MM.1S (cell line): ENCODE results near the gene ADGRD1.

Experiments used
- DNase-seq: peaks from one replicate; pipeline ENCODE4 v3.0.0-alpha.2; 2015
- H2AFZ ChIP-seq: fragments of 300-600 bp; sonication (generic); 2 replicates; pipeline ENCODE4 v1.6.0; 2016; ENCODE audit warnings: antibody characterized with exemption, low read length
- H3F3A ChIP-seq: fragments of 300-600 bp; sonication (generic); 2 replicates; pipeline ENCODE4 v1.6.1; 2016; ENCODE audit warnings: mild to moderate bottlenecking, antibody characterized with exemption, low read length, moderate library complexity, mixed read lengths; ENCODE audit not compliant: insufficient read depth
- H3K27ac ChIP-seq: fragments of 300-600 bp; sonication (generic); 2 replicates; pipeline ENCODE4 v1.5.1; 2016; ENCODE audit warnings: mild to moderate bottlenecking, low read length
- H3K27me3 ChIP-seq: fragments of 300-600 bp; sonication (generic); replicated peaks from 2 replicates; pipeline ENCODE4 v1.6.0; 2016; ENCODE audit warnings: low read length; ENCODE audit not compliant: insufficient read depth
- H3K36me3 ChIP-seq: fragments of 300-600 bp; sonication (generic); replicated peaks from 2 replicates; pipeline ENCODE4 v1.6.1; 2016; ENCODE audit warnings: mild to moderate bottlenecking, low read length, mixed read lengths; ENCODE audit not compliant: insufficient read depth
- H3K4me1 ChIP-seq: fragments of 300-600 bp; sonication (generic); 2 replicates; pipeline ENCODE4 v1.6.1; 2016; ENCODE audit warnings: low read length, mixed read lengths
- H3K4me2 ChIP-seq: fragments of 300-600 bp; sonication (generic); 2 replicates; pipeline ENCODE4 v1.6.0; 2016; ENCODE audit warnings: low read depth, low read length
- H3K4me3 ChIP-seq: fragments of 300-600 bp; sonication (generic); 2 replicates; pipeline ENCODE4 v1.5.1; 2016; ENCODE audit warnings: low read length, mixed read lengths
- H3K79me2 ChIP-seq: fragments of 300-600 bp; sonication (generic); 2 replicates; pipeline ENCODE4 v1.6.1; 2016; ENCODE audit warnings: mixed run types, low read length, mixed read lengths
- H3K9ac ChIP-seq: fragments of 300-600 bp; sonication (generic); 2 replicates; pipeline ENCODE4 v1.6.1; 2016; ENCODE audit warnings: low read length, mixed read lengths
- H3K9me2 ChIP-seq: fragments of 300-600 bp; sonication (generic); replicated peaks from 2 replicates; pipeline ENCODE4 v1.6.1; 2016; ENCODE audit warnings: mild to moderate bottlenecking, low read length, mixed read lengths; ENCODE audit not compliant: insufficient read depth
- H3K9me3 ChIP-seq: fragments of 300-600 bp; sonication (generic); replicated peaks from 2 replicates; pipeline ENCODE4 v1.6.1; 2016; ENCODE audit warnings: mild to moderate bottlenecking, low read length, mixed read lengths; ENCODE audit not compliant: insufficient read depth
- H4K20me1 ChIP-seq: fragments of 300-600 bp; sonication (generic); 2 replicates; pipeline ENCODE4 v1.6.1; 2016; ENCODE audit warnings: mild to moderate bottlenecking, low read length, moderate library complexity, mixed read lengths; ENCODE audit not compliant: insufficient read depth
- CTCF ChIP-seq: fragments of 300-600 bp; sonication (generic); IDR thresholded peaks from 2 replicates; pipeline ENCODE4 v1.5.1; 2016; ENCODE audit warnings: antibody characterized with exemption, low read length, mixed read lengths
- EZH2 ChIP-seq: fragments of 300-600 bp; sonication (generic); optimal IDR thresholded peaks from 2 replicates; pipeline ENCODE3; 2017; ENCODE audit warnings: low read depth, mild to moderate bottlenecking, antibody characterized with exemption, low read length, mixed read lengths
- EZH2phosphoT487 ChIP-seq: fragments of 300-600 bp; sonication (generic); IDR thresholded peaks from 2 replicates; pipeline ENCODE4 v1.6.1; 2018; ENCODE audit warnings: antibody characterized with exemption, low read length

Gene ADGRD1

GRCh38 chr12:131074221-131075083 is 120.7 kb downstream of the ADGRD1 start:
- Histone ChIP-seq H2AFZ (no peak overlapping the region), H3K4me2 (no peak overlapping the region), H3K36me3 (no peaks in the 10 kb centered on the region), H3K27me3 (peaks cover 8% of the 10 kb centered on the region), H3K9me3 (no peaks in the 10 kb centered on the region), H3F3A (no peaks in the 10 kb centered on the region), H3K9ac (no peak overlapping the region), H4K20me1 (no peaks in the 10 kb centered on the region), H3K9me2 (no peaks in the 10 kb centered on the region), H3K27ac (no peak overlapping the region), H3K79me2 (no peaks in the 10 kb centered on the region), H3K4me1 (no peaks in the 10 kb centered on the region), H3K4me3 (no peak overlapping the region)
- TF ChIP-seq CTCF (no peak), EZH2phosphoT487 (no peak), EZH2 (no peak)
- no peak for DNase-seq

GRCh38 chr12:131075194-131075593 is 121.5 kb downstream of the ADGRD1 start:
- no peaks in the 10 kb centered on the region for H3K79me2 ChIP-seq
- no peak overlapping the region for H3K4me3 ChIP-seq
- H3K36me3 ChIP-seq: no peaks in the 10 kb centered on the region
- H3K9me3 ChIP-seq: no peaks in the 10 kb centered on the region
- no peak overlapping the region for H3K27ac ChIP-seq
- H3F3A ChIP-seq: no peaks in the 10 kb centered on the region
- no peak overlapping the region for H3K9ac ChIP-seq
- H3K27me3 ChIP-seq: peaks cover 15% of the 10 kb centered on the region
- no peak for DNase-seq
- H3K9me2 ChIP-seq: no peaks in the 10 kb centered on the region
- H3K4me2 ChIP-seq: no peak overlapping the region
- H3K4me1 ChIP-seq: no peaks in the 10 kb centered on the region
- TF ChIP-seq CTCF (no peak), EZH2 (no peak), EZH2phosphoT487 (no peak)
- H4K20me1 ChIP-seq: no peaks in the 10 kb centered on the region
- H2AFZ ChIP-seq: no peak overlapping the region

GRCh38 chr12:131075611-131076010 is 121.9 kb downstream of the ADGRD1 start:
- H3K9ac ChIP-seq: no peak overlapping the region
- no peaks in the 10 kb centered on the region for H3K79me2 ChIP-seq
- H3K9me3 ChIP-seq: no peaks in the 10 kb centered on the region
- H3K4me2 ChIP-seq: no peak overlapping the region
- no peak overlapping the region for H3K27ac ChIP-seq
- no peak for DNase-seq
- no peak overlapping the region for H3K4me3 ChIP-seq
- H3K9me2 ChIP-seq: no peaks in the 10 kb centered on the region
- no peaks in the 10 kb centered on the region for H3K4me1 ChIP-seq
- peaks cover 15% of the 10 kb centered on the region for H3K27me3 ChIP-seq
- H2AFZ ChIP-seq: no peak overlapping the region
- no peaks in the 10 kb centered on the region for H4K20me1 ChIP-seq
- H3F3A ChIP-seq: no peaks in the 10 kb centered on the region
- H3K36me3 ChIP-seq: no peaks in the 10 kb centered on the region
- no peak for TF ChIP-seq EZH2phosphoT487
- no peak for TF ChIP-seq EZH2
- TF ChIP-seq CTCF: no peak
